Pancreas (tissue), 10 donors: ENCODE results near the gene UBE2E2. TPM values are rescaled to one million over a fixed set of nuclear protein-coding genes. Genes with fewer than 3 reads are reported as not detected.

Source experiments
- ATAC-seq, 4 donors: fragments of 200-7000 bp; cut with Tn5 transposase; one replicate each; pipeline versions ENCODE4 v1.8.0 to v1.9.1; 2020; ENCODE audit warnings: mild to moderate bottlenecking in 4 of 4, moderate library complexity in 4 of 4
- DNase-seq, 6 donors: peaks; one replicate each; pipeline ENCODE4 v3.0.0-alpha.2; 2020
- FAIRE-seq: peaks from 2 replicates; lab custom pipeline; 2012; peaks lifted over from hg19 to GRCh38; lab: Jason Lieb, UNC
- H3K27ac ChIP-seq, 4 donors: fragments of 200-600 bp; sonication (generic); 1 replicate in 3 of 4; 2 replicates in 1 of 4; pipeline versions ENCODE4 v1.5.0 to v1.8.0; 2020
- H3K27me3 ChIP-seq, 4 donors: fragments of 200-600 bp; one replicate each; pipeline ENCODE4 v1.8.0; 2021
- H3K36me3 ChIP-seq, 3 donors: fragments of 200-600 bp; sonication (generic) in 1 of 3; one replicate each; pipeline versions ENCODE4 v1.5.0 to v1.8.0; 2020 to 2021
- H3K4me1 ChIP-seq, 3 donors: fragments of 200-600 bp; one replicate each; pipeline ENCODE4 v1.8.0; 2021
- H3K4me3 ChIP-seq, 4 donors: fragments of 200-600 bp; sonication (generic) in 2 of 4; one replicate each; pipeline versions ENCODE4 v1.5.0 to v1.8.0; 2020 to 2021
- H3K9me3 ChIP-seq, 4 donors: fragments of 200-600 bp; one replicate each; pipeline ENCODE4 v1.8.0; 2021
- WGBS, 2 donors: extraction: QIAGEN DNeasy Blood & Tissue Kit; methylation state at CpG; one replicate each; pipeline ENCODE4 v1.1.7; 2013; 5-methylcytosine and 5-hydroxymethylcytosine counted together
- intact Hi-C, 3 donors: fragments of 100-400 bp; cut with DNase I; formaldehyde crosslinking; loops; one replicate each; pipeline versions ENCODE4 v1.11.1 to v1.14.2; 2022
- polyA plus RNA-seq, 2 donors: library from polyadenylated mRNA; stranded (reverse); fragments of 200-250 nt; gene quantifications; one replicate each; pipeline ENCODE4 v1.2.3, GENCODE V29; 2013
- total RNA-seq, 6 donors: library from RNA; stranded (reverse); fragmentation: NEBNext Ultra II Directional in 4 of 6; extraction: Animal tissue kit (Norgen Biotek cat#: 25700) in 4 of 6; gene quantifications; one replicate each; pipeline versions ENCODE4 v1.2.1 to v1.2.4, GENCODE V29; 2021 to 2023
- TF ChIP-seq, protein P1 (sequence below), 4 donors: fragments of 200-600 bp; sonication (generic) in 3 of 4; IDR thresholded peaks; one replicate each; pipeline versions ENCODE4 v1.5.0 to v1.8.0; 2021; ENCODE audit warnings: antibody characterized with exemption in 4 of 4
- donor health status: healthy with polysubstance abuse.
- donor health status: DM: no; HTN: no; CAD: no; lungs with moderate emphysema.
- donor health status: DM: no; HTN: no; CAD: no.
- donor health status: control.
- donor health status: control.
- donor health status: Bipolar disorder and iron deficiency.
- donor health status: DM: yes; HTN: yes; CAD: no.
- donor health status: DM: no; HTN: no; CAD: no.
- donor health status: DM: no; HTN: no; CAD: no.
- donor health status: DM: yes; HTN: yes; CAD: no.

The UBE2E2 gene
- total and polyA plus RNA-seq, 8 donors, result 3.3 to 11.6 (median 5.8) TPM

DNA sequence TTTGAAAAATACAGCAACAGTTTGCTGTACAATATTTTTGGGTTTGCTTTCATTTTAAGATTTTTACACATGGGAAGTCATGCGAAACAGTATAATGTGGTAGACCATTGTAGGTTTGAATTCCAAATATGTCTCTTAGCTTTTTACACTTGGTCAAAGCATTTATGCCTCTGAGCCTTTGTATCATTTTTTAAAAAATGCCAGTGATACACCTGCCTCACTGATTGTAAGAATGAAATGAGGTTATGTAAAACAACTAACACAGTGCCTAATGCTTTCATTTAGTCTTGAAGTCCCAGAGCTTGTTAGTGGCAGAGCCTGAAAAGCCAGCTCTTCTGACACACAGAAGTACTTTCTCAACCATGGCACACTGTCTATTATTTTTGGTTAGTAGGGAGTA lies 202.0 kb downstream of the UBE2E2 start:
- TF ChIP-seq, protein P1, sequence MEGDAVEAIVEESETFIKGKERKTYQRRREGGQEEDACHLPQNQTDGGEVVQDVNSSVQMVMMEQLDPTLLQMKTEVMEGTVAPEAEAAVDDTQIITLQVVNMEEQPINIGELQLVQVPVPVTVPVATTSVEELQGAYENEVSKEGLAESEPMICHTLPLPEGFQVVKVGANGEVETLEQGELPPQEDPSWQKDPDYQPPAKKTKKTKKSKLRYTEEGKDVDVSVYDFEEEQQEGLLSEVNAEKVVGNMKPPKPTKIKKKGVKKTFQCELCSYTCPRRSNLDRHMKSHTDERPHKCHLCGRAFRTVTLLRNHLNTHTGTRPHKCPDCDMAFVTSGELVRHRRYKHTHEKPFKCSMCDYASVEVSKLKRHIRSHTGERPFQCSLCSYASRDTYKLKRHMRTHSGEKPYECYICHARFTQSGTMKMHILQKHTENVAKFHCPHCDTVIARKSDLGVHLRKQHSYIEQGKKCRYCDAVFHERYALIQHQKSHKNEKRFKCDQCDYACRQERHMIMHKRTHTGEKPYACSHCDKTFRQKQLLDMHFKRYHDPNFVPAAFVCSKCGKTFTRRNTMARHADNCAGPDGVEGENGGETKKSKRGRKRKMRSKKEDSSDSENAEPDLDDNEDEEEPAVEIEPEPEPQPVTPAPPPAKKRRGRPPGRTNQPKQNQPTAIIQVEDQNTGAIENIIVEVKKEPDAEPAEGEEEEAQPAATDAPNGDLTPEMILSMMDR (IDR thresholded peaks at IDR 0.05), result no peak
- no peak overlapping the region for H3K4me3 ChIP-seq
- DNase-seq (no peak), FAIRE-seq (no peak), ATAC-seq (no peak)
- WGBS, 2 donors, result 94 to 100% methylated on average over 1 of the region's 1 CpG
- no peaks in the 10 kb centered on the region for H3K9me3 ChIP-seq
- no peaks in the 10 kb centered on the region for H3K36me3 ChIP-seq
- no peak overlapping the region for H3K27ac ChIP-seq
- intact Hi-C loops, result no loop called here
- H3K4me1 ChIP-seq, result no peaks in the 10 kb centered on the region
- H3K27me3 ChIP-seq, result no peaks in the 10 kb centered on the region

DNA sequence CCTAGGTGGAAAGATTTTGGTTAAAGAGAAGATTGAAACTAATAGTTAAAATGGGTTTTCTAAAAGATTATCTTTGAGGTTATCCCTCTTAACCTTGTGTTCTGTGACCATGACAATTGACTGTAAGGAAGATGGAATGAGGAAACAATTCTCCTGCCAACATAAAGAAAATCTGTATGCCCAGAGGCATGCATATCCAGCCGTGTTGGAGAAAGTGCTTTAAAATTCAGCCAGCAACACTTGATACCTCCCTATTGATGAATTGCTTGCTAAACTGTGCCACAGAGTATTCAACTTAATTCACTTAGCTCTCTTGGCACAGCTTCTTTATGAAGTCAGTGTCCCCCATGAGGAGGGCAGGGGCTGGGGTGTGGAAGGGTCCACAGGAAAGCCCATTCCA lies 203.5 kb downstream of the UBE2E2 start:
- no peaks in the 10 kb centered on the region for H3K4me1 ChIP-seq
- DNase-seq (no peak), FAIRE-seq (no peak), ATAC-seq (no peak)
- H3K36me3 ChIP-seq, result no peaks in the 10 kb centered on the region
- H3K4me3 ChIP-seq, result no peak overlapping the region
- TF ChIP-seq, protein P1 (IDR thresholded peaks at IDR 0.05), result no peak
- WGBS, 2 donors, result 51 to 80% methylated on average over 1 of the region's 1 CpG
- intact Hi-C loops, result no loop called here
- no peaks in the 10 kb centered on the region for H3K9me3 ChIP-seq
- no peaks in the 10 kb centered on the region for H3K27me3 ChIP-seq
- no peak overlapping the region for H3K27ac ChIP-seq

DNA sequence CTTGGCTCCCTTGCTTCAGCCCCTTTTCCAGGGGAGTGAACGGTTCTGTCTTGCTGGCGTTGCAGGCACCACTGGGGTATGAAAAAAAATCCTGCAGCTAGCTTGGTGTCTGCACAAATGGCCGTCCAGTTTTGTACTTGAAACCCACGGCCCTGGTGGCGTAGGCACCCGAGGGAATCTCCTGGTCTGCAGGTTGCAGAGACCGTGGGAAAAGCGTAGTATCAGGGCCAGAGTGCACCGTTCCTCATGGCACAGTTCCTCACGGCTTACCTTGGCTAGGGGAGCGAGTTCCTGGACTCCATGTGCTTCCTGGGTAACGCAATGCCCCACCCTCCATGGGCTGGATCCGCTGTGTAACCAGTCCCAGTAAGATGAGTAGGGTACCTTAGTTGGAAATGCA lies 214.9 kb downstream of the UBE2E2 start:
- Histone ChIP-seq H3K4me3 (no peak overlapping the region), H3K27ac (no peak overlapping the region), H3K27me3 (no peaks in the 10 kb centered on the region), H3K36me3 (no peaks in the 10 kb centered on the region), H3K9me3 (no peaks in the 10 kb centered on the region), H3K4me1 (no peaks in the 10 kb centered on the region)
- intact Hi-C loops, result no loop called here
- ATAC-seq (no peak), FAIRE-seq (no peak), DNase-seq (no peak)
- WGBS, 2 donors, result 94 to 97% methylated on average over 13 of the region's 13 CpGs
- TF ChIP-seq, protein P1 (IDR thresholded peaks at IDR 0.05), result no peak

DNA sequence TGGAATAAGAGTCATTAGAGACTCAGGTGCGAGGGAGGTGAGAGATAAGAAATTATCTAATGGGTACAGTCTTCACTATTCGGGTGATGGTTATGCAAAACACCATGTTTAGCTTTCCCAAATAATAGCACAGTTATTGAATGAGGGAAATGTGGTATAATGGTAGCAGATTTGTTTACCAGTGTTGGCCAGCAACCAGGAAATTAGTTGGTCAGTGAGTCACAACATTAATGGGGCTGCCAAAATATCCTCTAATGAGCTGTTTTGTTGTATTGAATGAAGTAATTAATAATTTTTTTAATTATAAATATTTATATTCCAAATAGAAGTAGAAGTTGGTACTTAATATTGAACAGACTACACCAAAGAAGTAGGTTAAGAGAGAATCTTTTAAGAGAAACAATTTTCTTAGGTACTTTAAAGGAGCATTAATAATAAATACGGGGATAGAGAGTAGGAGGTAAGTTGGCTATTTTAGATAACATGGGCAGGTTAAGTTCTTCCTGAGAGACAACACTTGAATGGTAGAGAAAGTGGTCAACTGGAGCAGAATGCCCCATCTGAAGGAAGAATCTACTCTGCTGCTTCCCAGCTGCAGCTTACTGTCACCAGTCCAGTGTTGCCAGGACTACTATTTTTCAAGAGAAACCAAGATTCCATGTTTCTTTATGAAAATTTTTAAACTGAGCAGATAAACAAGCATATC lies 218.8 kb downstream of the UBE2E2 start:
- ATAC-seq (no peak), FAIRE-seq (no peak), DNase-seq (no peak)
- Histone ChIP-seq H3K4me3 (no peak overlapping the region), H3K4me1 (no peaks in the 10 kb centered on the region), H3K27me3 (no peaks in the 10 kb centered on the region), H3K36me3 (no peaks in the 10 kb centered on the region), H3K9me3 (no peaks in the 10 kb centered on the region), H3K27ac (no peak overlapping the region)
- 92 to 94% methylated on average over 3 of the region's 3 CpGs for WGBS, 2 donors
- TF ChIP-seq, protein P1 (IDR thresholded peaks at IDR 0.05), result no peak
- intact Hi-C loops, result no loop called here

DNA sequence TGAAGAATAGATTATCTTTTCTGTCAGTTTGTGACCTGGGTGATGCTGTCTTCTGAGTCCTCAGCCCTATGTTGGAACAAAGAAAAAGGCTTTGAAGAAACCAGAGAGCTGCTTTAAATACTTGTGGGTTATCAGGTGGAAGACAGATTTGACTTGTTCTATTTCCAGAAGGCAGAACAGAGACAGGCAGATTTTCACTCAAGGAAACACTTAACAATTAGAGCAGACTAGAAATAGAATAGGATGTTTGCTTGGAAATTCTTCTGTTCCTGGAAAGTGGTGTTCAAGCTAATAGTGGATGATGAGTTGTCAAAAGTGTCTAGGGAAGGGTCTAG lies 219.4 kb downstream of the UBE2E2 start:
- no peak for FAIRE-seq
- no peaks in the 10 kb centered on the region for H3K36me3 ChIP-seq
- intact Hi-C loops, result no loop called here
- no peak for ATAC-seq
- no peak for DNase-seq
- TF ChIP-seq, protein P1 (IDR thresholded peaks at IDR 0.05), result no peak
- H3K4me1 ChIP-seq, result no peaks in the 10 kb centered on the region
- H3K27me3 ChIP-seq, result no peaks in the 10 kb centered on the region
- no peaks in the 10 kb centered on the region for H3K9me3 ChIP-seq
- H3K27ac ChIP-seq, result no peak overlapping the region
- H3K4me3 ChIP-seq, result no peak overlapping the region
